Measurements from ENCODE around the gene ANXA4.

DNA sequence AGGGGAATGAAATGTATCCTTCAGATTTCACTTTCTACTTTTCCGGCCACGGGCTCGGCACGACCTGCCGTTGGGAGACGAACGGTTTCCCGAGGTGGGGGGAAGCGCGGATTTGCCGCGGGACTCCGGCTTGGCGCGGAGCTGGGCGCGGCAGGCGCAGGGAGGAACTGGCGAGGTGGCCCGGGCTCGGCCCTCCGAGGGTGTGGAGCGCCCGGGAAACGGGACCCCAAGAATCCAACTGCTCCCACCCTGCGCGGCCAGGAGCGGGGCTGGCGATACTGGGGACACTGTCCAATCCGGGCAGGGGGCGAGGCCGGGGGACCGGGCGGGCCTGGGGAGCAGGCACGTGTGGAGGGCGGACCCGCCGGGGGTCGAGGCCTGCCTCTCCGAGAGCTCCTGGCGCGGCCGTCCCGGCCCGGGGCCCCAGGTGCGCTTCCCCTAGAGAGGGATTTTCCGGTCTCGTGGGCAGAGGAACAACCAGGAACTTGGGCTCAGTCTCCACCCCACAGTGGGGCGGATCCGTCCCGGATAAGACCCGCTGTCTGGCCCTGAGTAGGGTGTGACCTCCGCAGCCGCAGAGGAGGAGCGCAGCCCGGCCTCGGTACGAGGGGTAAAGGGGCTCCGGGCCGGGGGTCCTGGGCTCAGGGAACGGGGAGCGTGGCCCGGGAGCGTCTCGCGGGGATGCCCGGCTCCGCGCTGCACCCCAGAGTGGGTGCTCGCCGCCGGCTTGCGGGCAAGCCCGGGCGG is at the start of gene ANXA4:
- TF ChIP-seq, protein P1, sequence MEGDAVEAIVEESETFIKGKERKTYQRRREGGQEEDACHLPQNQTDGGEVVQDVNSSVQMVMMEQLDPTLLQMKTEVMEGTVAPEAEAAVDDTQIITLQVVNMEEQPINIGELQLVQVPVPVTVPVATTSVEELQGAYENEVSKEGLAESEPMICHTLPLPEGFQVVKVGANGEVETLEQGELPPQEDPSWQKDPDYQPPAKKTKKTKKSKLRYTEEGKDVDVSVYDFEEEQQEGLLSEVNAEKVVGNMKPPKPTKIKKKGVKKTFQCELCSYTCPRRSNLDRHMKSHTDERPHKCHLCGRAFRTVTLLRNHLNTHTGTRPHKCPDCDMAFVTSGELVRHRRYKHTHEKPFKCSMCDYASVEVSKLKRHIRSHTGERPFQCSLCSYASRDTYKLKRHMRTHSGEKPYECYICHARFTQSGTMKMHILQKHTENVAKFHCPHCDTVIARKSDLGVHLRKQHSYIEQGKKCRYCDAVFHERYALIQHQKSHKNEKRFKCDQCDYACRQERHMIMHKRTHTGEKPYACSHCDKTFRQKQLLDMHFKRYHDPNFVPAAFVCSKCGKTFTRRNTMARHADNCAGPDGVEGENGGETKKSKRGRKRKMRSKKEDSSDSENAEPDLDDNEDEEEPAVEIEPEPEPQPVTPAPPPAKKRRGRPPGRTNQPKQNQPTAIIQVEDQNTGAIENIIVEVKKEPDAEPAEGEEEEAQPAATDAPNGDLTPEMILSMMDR (IDR thresholded peaks at IDR 0.05; ENCODE audit: low read depth, low read length, missing input control), result no peak
- TF ChIP-seq GABPA (IDR thresholded peaks at IDR 0.05 in 1 of 2, conservative IDR thresholded peaks at IDR 0.05 in 1 of 2) (peak in 1 of 2 donors; percentile 68), FOXA1 (IDR thresholded peaks at IDR 0.05) (no peak), RAD21 (IDR thresholded peaks at IDR 0.05) (peak in 1 of 2 donors; percentile 0), TAF1 (conservative IDR thresholded peaks at IDR 0.05) (peak; percentile 25), YY1 (IDR thresholded peaks at IDR 0.05) (peak; percentile 4), NR2F2 (IDR thresholded peaks at IDR 0.05) (no peak)
- TF ChIP-seq, protein P2, sequence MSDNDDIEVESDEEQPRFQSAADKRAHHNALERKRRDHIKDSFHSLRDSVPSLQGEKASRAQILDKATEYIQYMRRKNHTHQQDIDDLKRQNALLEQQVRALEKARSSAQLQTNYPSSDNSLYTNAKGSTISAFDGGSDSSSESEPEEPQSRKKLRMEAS (IDR thresholded peaks at IDR 0.05), result peak; percentile 78

Data from liver (tissue), 3 donors.